ENCODE results near the gene MEX3D. TPM values are rescaled to one million over a fixed set of nuclear protein-coding genes. Genes with fewer than 3 reads are reported as not detected.

MEX3D gene
- total RNA-seq, 1 experiment from 2014 or later = 70.4 TPM

GRCh38 chr19:1605236-1606137 lies 37.4 kb upstream of the MEX3D start, which contains the start of gene UQCR11:
TSS of gene UQCR11 (minus strand) at chr19:1605462. CDS start at chr19:1605409, 53 bp downstream.
- no peaks in the 10 kb centered on the region for H3K4me1 ChIP-seq (ENCODE audit: insufficient read depth, low read length)
- peaks cover 4% of the 10 kb centered on the region for H3K79me1 ChIP-seq (ENCODE audit: insufficient read depth, low read depth, low read length, poor library complexity, severe bottlenecking)
- no peak within 1 kb of the TSS for H2AK5ac ChIP-seq (ENCODE audit: insufficient read length, low read length)
- no peak within 1 kb of the TSS for H2BK20ac ChIP-seq (ENCODE audit: low read depth, low read length, poor library complexity, severe bottlenecking)
- no peaks in the 10 kb centered on the region for H3K27me3 ChIP-seq (ENCODE audit: insufficient read depth, low read length)
- no peak within 1 kb of the TSS for H2AFZ ChIP-seq (ENCODE audit: low read length)
- peak within 1 kb of the TSS; percentile 23; the same call in 1 of the 2 replicates for H3K14ac ChIP-seq (ENCODE audit: insufficient read depth, low read length)
- no peaks in the 10 kb centered on the region for H3K9me3 ChIP-seq (ENCODE audit: control insufficient read depth, low read depth, low read length)
- H3K9ac ChIP-seq (ENCODE audit: extremely low read depth, insufficient read length, low read length) = peak within 1 kb of the TSS; percentile 50
- H3K56ac ChIP-seq (ENCODE audit: insufficient read length, low read depth, low read length) = no peak within 1 kb of the TSS
- WGBS (ENCODE audit: extremely low coverage, insufficient read length, low lambda C conversion rate) = no CpG with 5 or more reads among the region's 79 CpGs
- no peak within 1 kb of the TSS for H4K91ac ChIP-seq (ENCODE audit: insufficient read length, low read depth, low read length)
- no peaks in the 10 kb centered on the region for H4K20me1 ChIP-seq (ENCODE audit: control insufficient read depth, insufficient read depth, insufficient read length)
- Mint-ChIP-seq H3K4me1 (peaks cover 13 to 18% of the 10 kb centered on the region in 2 experiments), H3K9me3 (no peaks in the 10 kb centered on the region), H3K4me3 (peak within 1 kb of the TSS; percentile 78 to 91), H3K27ac (peak within 1 kb of the TSS; percentile 96 to 98 (median 98)), H3K36me3 (ENCODE audit: insufficient read depth in 1 of 3, low read depth in 3 of 3) (peaks cover 5 to 20% (median 16%) of the 10 kb centered on the region in 3 experiments), H3K27me3 (ENCODE audit: low read depth) (no peaks in the 10 kb centered on the region; the same call in 1 of the 2 replicates)
- no peak within 1 kb of the TSS for H2BK12ac ChIP-seq (ENCODE audit: insufficient read length, low read depth, low read length)
- peaks cover 17% of the 10 kb centered on the region; the same call in 1 of the 2 replicates for H3K79me2 ChIP-seq (ENCODE audit: insufficient read depth, low read length)
- peak; percentile 96 for DNase-seq
- H3K23ac ChIP-seq (ENCODE audit: insufficient read length, low read depth, low read length) = no peak within 1 kb of the TSS
- H2BK120ac ChIP-seq (ENCODE audit: low read depth, low read length, poor library complexity, severe bottlenecking) = no peak within 1 kb of the TSS
- no peak within 1 kb of the TSS for H2BK15ac ChIP-seq (ENCODE audit: low read depth, low read length)
- TF ChIP-seq CTCF (conservative IDR thresholded peaks at IDR 0.05) = peak; percentile 55
- peaks cover 9% of the 10 kb centered on the region for H3K23me2 ChIP-seq (ENCODE audit: insufficient read length, low read depth, low read length, poor library complexity, severe bottlenecking)
- H3K4ac ChIP-seq (ENCODE audit: low read depth, low read length) = no peak within 1 kb of the TSS; the same call in 1 of the 2 replicates
- no peak within 1 kb of the TSS for H4K8ac ChIP-seq (replicated peaks; ENCODE audit: insufficient read length, low read depth, low read length)
- no peak within 1 kb of the TSS for H4K5ac ChIP-seq (ENCODE audit: insufficient read length, low read depth, low read length)
- H3K27ac ChIP-seq (ENCODE audit: insufficient read length, low read depth, low read length) = no peak within 1 kb of the TSS
- peak within 1 kb of the TSS; percentile 87 for H3K4me2 ChIP-seq (ENCODE audit: insufficient read depth, insufficient read length, low read length)
- H3T11ph ChIP-seq (ENCODE audit: low read length) = no peak within 1 kb of the TSS
- no peak within 1 kb of the TSS for H3K18ac ChIP-seq (ENCODE audit: insufficient read length, low read depth, low read length)
- H2BK5ac ChIP-seq (ENCODE audit: insufficient read length, low read length) = no peak within 1 kb of the TSS
